HEK293T (cell line): ENCODE measurements around the gene POGZ.

Source experiments
- BHLHE40 ChIP-seq: fragments of 450-650 bp; IDR thresholded peaks from 2 replicates; pipeline ENCODE4 v1.6.1; 2016; ENCODE audit warnings: mild to moderate bottlenecking, moderate library complexity, borderline replicate concordance
- FOXK2 ChIP-seq: fragments of 450-650 bp; IDR thresholded peaks from 2 replicates; pipeline ENCODE4 v1.6.1; 2016; ENCODE audit warnings: mild to moderate bottlenecking
- FOXM1 ChIP-seq: fragments of 450-650 bp; IDR thresholded peaks from 2 replicates; pipeline ENCODE4 v1.6.1; 2017; ENCODE audit warnings: mild to moderate bottlenecking, borderline replicate concordance
- HDGF ChIP-seq: fragments of 450-650 bp; IDR thresholded peaks from 2 replicates; pipeline ENCODE4 v1.6.1; 2017; ENCODE audit warnings: antibody characterized with exemption, borderline replicate concordance
- ZNF384 ChIP-seq: fragments of 450-650 bp; IDR thresholded peaks from 2 replicates; pipeline ENCODE4 v1.6.1; 2016

GRCh38 chr1:151368393-151369301, 90.6 kb downstream of the POGZ start:
- no peak for TF ChIP-seq FOXM1
- no peak for TF ChIP-seq HDGF
- no peak for TF ChIP-seq BHLHE40
- TF ChIP-seq ZNF384, result no peak
- no peak for TF ChIP-seq FOXK2
